ENCODE data around the gene KDM4C. TPM values are rescaled to one million over a fixed set of nuclear protein-coding genes. Genes with fewer than 3 reads are reported as not detected.

The KDM4C gene
- total and polyA plus RNA-seq, 2 of the 13 experiments (the other 11 are each of a cell fraction or from before 2014, with no cell fraction given) = 19.4 to 23.6 TPM

DNA sequence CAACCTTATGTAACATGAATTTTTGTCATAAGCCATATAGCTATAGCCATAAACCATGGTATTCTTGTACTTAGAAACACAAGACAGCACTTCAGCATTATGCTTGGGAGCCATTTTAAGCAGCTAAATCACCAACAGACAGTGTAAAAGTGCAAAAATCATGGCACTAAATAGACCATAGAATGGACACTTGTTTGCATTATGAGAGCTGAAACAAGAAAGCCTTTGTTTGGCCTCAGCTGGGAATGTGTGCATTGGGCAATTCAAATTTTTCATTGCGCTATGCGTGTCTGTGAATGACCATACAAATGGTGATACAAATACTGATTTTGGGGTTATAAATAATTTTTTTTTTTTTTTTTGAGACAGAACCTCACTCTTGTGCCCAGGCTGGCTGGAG lies 23.7 kb downstream of the KDM4C start (continued):
- TF ChIP-seq, protein P1, sequence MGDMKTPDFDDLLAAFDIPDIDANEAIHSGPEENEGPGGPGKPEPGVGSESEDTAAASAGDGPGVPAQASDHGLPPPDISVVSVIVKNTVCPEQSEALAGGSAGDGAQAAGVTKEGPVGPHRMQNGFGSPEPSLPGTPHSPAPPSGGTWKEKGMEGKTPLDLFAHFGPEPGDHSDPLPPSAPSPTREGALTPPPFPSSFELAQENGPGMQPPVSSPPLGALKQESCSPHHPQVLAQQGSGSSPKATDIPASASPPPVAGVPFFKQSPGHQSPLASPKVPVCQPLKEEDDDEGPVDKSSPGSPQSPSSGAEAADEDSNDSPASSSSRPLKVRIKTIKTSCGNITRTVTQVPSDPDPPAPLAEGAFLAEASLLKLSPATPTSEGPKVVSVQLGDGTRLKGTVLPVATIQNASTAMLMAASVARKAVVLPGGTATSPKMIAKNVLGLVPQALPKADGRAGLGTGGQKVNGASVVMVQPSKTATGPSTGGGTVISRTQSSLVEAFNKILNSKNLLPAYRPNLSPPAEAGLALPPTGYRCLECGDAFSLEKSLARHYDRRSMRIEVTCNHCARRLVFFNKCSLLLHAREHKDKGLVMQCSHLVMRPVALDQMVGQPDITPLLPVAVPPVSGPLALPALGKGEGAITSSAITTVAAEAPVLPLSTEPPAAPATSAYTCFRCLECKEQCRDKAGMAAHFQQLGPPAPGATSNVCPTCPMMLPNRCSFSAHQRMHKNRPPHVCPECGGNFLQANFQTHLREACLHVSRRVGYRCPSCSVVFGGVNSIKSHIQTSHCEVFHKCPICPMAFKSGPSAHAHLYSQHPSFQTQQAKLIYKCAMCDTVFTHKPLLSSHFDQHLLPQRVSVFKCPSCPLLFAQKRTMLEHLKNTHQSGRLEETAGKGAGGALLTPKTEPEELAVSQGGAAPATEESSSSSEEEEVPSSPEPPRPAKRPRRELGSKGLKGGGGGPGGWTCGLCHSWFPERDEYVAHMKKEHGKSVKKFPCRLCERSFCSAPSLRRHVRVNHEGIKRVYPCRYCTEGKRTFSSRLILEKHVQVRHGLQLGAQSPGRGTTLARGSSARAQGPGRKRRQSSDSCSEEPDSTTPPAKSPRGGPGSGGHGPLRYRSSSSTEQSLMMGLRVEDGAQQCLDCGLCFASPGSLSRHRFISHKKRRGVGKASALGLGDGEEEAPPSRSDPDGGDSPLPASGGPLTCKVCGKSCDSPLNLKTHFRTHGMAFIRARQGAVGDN (CRISPR knock-in tag; IDR thresholded peaks at IDR 0.05) = no peak
- TF ChIP-seq, protein P2, sequence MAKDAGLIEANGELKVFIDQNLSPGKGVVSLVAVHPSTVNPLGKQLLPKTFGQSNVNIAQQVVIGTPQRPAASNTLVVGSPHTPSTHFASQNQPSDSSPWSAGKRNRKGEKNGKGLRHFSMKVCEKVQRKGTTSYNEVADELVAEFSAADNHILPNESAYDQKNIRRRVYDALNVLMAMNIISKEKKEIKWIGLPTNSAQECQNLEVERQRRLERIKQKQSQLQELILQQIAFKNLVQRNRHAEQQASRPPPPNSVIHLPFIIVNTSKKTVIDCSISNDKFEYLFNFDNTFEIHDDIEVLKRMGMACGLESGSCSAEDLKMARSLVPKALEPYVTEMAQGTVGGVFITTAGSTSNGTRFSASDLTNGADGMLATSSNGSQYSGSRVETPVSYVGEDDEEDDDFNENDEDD (CRISPR knock-in tag; IDR thresholded peaks at IDR 0.05; ENCODE audit: borderline replicate concordance) = no peak
- TF ChIP-seq ZNF143 (CRISPR knock-in tag; IDR thresholded peaks at IDR 0.05) (no peak), SP140L (CRISPR knock-in tag; IDR thresholded peaks at IDR 0.05; ENCODE audit: borderline replicate concordance) (no peak), ZNF775 (CRISPR knock-in tag; IDR thresholded peaks at IDR 0.05; ENCODE audit: borderline replicate concordance) (no peak), IRF2 (CRISPR knock-in tag; IDR thresholded peaks at IDR 0.05) (no peak), ZNF350 (CRISPR knock-in tag; IDR thresholded peaks at IDR 0.05; ENCODE audit: borderline replicate concordance, low read depth) (no peak), ZNF20 (CRISPR knock-in tag; IDR thresholded peaks at IDR 0.05) (no peak), RBM22 (optimal IDR thresholded peaks at IDR 0.05; ENCODE audit: low read length) (no peak), MED1 (CRISPR knock-in tag; IDR thresholded peaks at IDR 0.05) (peak; percentile 47), ELF4 (CRISPR knock-in tag; IDR thresholded peaks at IDR 0.05; ENCODE audit: borderline replicate concordance) (no peak)
- TF ChIP-seq, protein P3, sequence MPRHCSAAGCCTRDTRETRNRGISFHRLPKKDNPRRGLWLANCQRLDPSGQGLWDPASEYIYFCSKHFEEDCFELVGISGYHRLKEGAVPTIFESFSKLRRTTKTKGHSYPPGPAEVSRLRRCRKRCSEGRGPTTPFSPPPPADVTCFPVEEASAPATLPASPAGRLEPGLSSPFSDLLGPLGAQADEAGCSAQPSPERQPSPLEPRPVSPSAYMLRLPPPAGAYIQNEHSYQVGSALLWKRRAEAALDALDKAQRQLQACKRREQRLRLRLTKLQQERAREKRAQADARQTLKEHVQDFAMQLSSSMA (CRISPR knock-in tag; IDR thresholded peaks at IDR 0.05) = no peak
- TF ChIP-seq, protein P4, sequence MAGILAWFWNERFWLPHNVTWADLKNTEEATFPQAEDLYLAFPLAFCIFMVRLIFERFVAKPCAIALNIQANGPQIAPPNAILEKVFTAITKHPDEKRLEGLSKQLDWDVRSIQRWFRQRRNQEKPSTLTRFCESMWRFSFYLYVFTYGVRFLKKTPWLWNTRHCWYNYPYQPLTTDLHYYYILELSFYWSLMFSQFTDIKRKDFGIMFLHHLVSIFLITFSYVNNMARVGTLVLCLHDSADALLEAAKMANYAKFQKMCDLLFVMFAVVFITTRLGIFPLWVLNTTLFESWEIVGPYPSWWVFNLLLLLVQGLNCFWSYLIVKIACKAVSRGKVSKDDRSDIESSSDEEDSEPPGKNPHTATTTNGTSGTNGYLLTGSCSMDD (CRISPR knock-in tag; IDR thresholded peaks at IDR 0.05) = no peak
